Activated naive CD4-positive, alpha-beta T cell (primary cell): ENCODE results near the gene GRID2.

Source experiments
- DNase-seq, 4 experiments: peaks; one replicate each; lab custom pipeline; 2025; lab: John Stamatoyannopoulos, UW

GRID2 gene

GRCh38 chr4:92522356-92522755 is 218.6 kb downstream of the GRID2 start:
- no peak for DNase-seq

GRCh38 chr4:92524131-92524530 is 220.4 kb downstream of the GRID2 start:
- DNase-seq: no peak

GRCh38 chr4:92528541-92528940 is 224.8 kb downstream of the GRID2 start:
- no peak for DNase-seq

- DNase-seq: no peak
These were observed 225.7 kb downstream of the GRID2 start for GRCh38 chr4:92529510-92529909.

- no peak for DNase-seq
These were observed 231.8 kb downstream of the GRID2 start for GRCh38 chr4:92535599-92535998.

GRCh38 chr4:92551616-92552015 is 247.8 kb downstream of the GRID2 start:
- no peak for DNase-seq

- no peak for DNase-seq
These were observed 262.5 kb downstream of the GRID2 start for GRCh38 chr4:92566269-92566668.

GRCh38 chr4:92580816-92581215 is 277.1 kb downstream of the GRID2 start:
- no peak for DNase-seq

GRCh38 chr4:92599044-92599443 is 295.3 kb downstream of the GRID2 start:
- DNase-seq: no peak

- DNase-seq: no peak
These were observed 296.9 kb downstream of the GRID2 start for GRCh38 chr4:92600638-92601037.

- DNase-seq: no peak
These were observed 302.5 kb downstream of the GRID2 start for GRCh38 chr4:92606227-92606626.

GRCh38 chr4:92615049-92615448 is 311.3 kb downstream of the GRID2 start:
- DNase-seq: no peak

- DNase-seq: no peak
These were observed 315.2 kb downstream of the GRID2 start for GRCh38 chr4:92618968-92619367.

GRCh38 chr4:92629302-92629701 is 325.5 kb downstream of the GRID2 start:
- DNase-seq: no peak

GRCh38 chr4:92634882-92635281 is 331.1 kb downstream of the GRID2 start:
- DNase-seq: no peak

- DNase-seq: no peak
These were observed 332.5 kb downstream of the GRID2 start for GRCh38 chr4:92636038-92636806.

GRCh38 chr4:92641409-92641808 is 337.6 kb downstream of the GRID2 start:
- no peak for DNase-seq

GRCh38 chr4:92646826-92647225 is 343.1 kb downstream of the GRID2 start:
- DNase-seq: no peak

- no peak for DNase-seq
These were observed 347.8 kb downstream of the GRID2 start for GRCh38 chr4:92651536-92651935.

- no peak for DNase-seq
These were observed 350.3 kb downstream of the GRID2 start for GRCh38 chr4:92654084-92654483.

- DNase-seq: no peak
These were observed 353.9 kb downstream of the GRID2 start for GRCh38 chr4:92657695-92658094.

GRCh38 chr4:92658318-92658717 is 354.6 kb downstream of the GRID2 start:
- no peak for DNase-seq

- no peak for DNase-seq
These were observed 374.0 kb downstream of the GRID2 start for GRCh38 chr4:92677805-92678204.

- no peak for DNase-seq
These were observed 374.5 kb downstream of the GRID2 start for GRCh38 chr4:92678292-92678691.
